ENCODE results near the gene OR2A12. TPM values are rescaled to one million over a fixed set of nuclear protein-coding genes. Genes with fewer than 3 reads are reported as not detected.
"Not testable (repeated sequence)": the region's sequence is repeated elsewhere in the genome, so short reads cannot be mapped to it uniquely, and the experiment has no call there.

Gene OR2A12
- total RNA-seq, 1 donor from 2014 or later = not detected

DNA sequence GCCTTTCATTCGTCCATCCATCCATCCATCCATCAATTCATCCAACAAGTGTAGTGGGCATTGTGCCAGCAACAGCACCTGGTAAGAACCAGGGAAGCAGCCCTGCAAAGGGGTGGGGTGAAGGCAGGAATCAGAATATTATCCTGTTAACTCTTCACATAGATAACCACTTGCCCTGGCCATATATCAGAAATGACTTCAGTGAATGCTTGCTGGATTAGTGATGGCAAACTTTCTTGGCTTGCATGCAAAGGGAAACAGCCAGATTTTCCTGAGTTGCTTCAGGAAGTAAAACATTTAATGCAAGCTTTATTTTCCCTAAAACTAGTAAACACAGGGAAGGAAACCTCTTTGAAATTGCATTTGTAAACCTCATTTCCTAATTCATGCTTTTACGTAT is 36.6 kb upstream of the OR2A12 start:
- H3K4me1 Mint-ChIP-seq (ENCODE audit: unreplicated experiment) = no peaks in the 10 kb centered on the region
- H3K36me3 Mint-ChIP-seq (ENCODE audit: low read depth, unreplicated experiment) = no peaks in the 10 kb centered on the region
- no peak overlapping the region for H3K4me3 Mint-ChIP-seq (ENCODE audit: unreplicated experiment)
- peaks cover 1% of the 10 kb centered on the region for H3K27me3 Mint-ChIP-seq (ENCODE audit: unreplicated experiment)
- H3K27ac Mint-ChIP-seq (ENCODE audit: unreplicated experiment) = no peak overlapping the region
- no peak for DNase-seq (ENCODE audit: low spot score)
- TF ChIP-seq, protein P1, sequence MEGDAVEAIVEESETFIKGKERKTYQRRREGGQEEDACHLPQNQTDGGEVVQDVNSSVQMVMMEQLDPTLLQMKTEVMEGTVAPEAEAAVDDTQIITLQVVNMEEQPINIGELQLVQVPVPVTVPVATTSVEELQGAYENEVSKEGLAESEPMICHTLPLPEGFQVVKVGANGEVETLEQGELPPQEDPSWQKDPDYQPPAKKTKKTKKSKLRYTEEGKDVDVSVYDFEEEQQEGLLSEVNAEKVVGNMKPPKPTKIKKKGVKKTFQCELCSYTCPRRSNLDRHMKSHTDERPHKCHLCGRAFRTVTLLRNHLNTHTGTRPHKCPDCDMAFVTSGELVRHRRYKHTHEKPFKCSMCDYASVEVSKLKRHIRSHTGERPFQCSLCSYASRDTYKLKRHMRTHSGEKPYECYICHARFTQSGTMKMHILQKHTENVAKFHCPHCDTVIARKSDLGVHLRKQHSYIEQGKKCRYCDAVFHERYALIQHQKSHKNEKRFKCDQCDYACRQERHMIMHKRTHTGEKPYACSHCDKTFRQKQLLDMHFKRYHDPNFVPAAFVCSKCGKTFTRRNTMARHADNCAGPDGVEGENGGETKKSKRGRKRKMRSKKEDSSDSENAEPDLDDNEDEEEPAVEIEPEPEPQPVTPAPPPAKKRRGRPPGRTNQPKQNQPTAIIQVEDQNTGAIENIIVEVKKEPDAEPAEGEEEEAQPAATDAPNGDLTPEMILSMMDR (IDR thresholded peaks at IDR 0.05; ENCODE audit: unreplicated experiment) = no peak
- no peaks in the 10 kb centered on the region for H3K9me3 Mint-ChIP-seq (ENCODE audit: unreplicated experiment)

DNA sequence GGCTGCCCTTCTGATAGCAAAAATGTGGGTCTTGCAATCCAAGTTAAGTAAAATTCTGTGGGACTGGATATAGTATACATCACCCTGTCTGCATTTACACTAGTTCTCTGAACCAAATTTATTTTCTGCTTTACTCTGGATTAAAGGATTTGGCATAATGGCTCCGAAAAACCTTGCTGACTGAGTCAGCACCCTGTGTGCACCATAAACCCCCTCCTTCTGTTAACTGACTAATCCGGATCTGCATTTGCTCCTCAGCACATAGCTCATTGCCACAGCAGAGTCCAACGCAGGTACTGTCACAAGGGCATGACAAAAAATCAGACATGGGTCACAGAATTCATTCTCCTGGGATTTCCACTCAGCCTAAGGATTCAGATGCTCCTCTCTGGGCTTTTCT is 36.0 kb upstream of the OR2A12 start:
- H3K4me3 Mint-ChIP-seq (ENCODE audit: unreplicated experiment) = no peak overlapping the region
- no peak overlapping the region for H3K27ac Mint-ChIP-seq (ENCODE audit: unreplicated experiment)
- H3K27me3 Mint-ChIP-seq (ENCODE audit: unreplicated experiment) = peaks cover 1% of the 10 kb centered on the region
- no peaks in the 10 kb centered on the region for H3K9me3 Mint-ChIP-seq (ENCODE audit: unreplicated experiment)
- TF ChIP-seq, protein P1 (IDR thresholded peaks at IDR 0.05; ENCODE audit: unreplicated experiment) = no peak
- DNase-seq (ENCODE audit: low spot score) = no peak
- H3K36me3 Mint-ChIP-seq (ENCODE audit: low read depth, unreplicated experiment) = no peaks in the 10 kb centered on the region
- no peaks in the 10 kb centered on the region for H3K4me1 Mint-ChIP-seq (ENCODE audit: unreplicated experiment)

DNA sequence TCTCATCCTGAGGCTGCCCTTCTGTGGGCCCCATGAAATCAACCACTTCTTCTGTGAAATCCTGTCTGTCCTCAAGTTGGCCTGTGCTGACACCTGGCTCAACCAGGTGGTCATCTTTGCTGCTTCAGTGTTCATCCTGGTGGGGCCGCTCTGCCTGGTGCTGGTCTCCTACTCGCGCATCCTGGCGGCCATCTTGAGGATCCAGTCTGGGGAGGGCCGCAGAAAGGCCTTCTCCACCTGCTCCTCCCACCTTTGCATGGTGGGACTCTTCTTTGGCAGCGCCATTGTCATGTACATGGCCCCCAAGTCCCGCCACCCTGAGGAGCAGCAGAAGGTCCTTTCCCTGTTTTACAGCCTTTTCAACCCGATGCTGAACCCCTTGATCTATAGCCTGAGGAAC is 35.2 kb upstream of the OR2A12 start:
- DNase-seq (ENCODE audit: low spot score); H3K4me1 Mint-ChIP-seq (ENCODE audit: unreplicated experiment); H3K27ac Mint-ChIP-seq (ENCODE audit: unreplicated experiment); H3K9me3 Mint-ChIP-seq (ENCODE audit: unreplicated experiment); H3K36me3 Mint-ChIP-seq (ENCODE audit: low read depth, unreplicated experiment); H3K27me3 Mint-ChIP-seq (ENCODE audit: unreplicated experiment); H3K4me3 Mint-ChIP-seq (ENCODE audit: unreplicated experiment): not testable (repeated sequence)

DNA sequence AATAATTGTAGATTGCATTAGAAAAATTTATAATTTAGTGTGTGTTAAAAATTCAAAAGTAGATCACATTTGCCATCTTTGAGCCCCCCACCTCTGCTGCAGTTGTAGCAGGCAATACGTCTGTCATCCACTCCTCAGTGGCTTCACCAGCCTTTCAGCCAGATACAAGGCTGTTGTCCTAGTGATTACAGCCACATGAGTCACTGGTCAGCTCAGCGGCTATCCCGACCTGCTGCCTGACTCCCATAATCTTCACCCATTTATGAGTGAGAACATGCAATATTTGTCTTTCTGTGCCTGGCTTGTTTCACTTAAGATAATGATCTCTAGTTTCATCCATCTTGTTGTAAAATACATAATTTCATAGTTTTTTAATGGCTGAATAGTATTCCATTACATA is 28.1 kb upstream of the OR2A12 start:
- TF ChIP-seq, protein P1 (IDR thresholded peaks at IDR 0.05; ENCODE audit: unreplicated experiment) = no peak
- Mint-ChIP-seq H3K27ac (ENCODE audit: unreplicated experiment) (no peak overlapping the region), H3K4me3 (ENCODE audit: unreplicated experiment) (no peak overlapping the region), H3K9me3 (ENCODE audit: unreplicated experiment) (no peaks in the 10 kb centered on the region), H3K27me3 (ENCODE audit: unreplicated experiment) (no peaks in the 10 kb centered on the region), H3K36me3 (ENCODE audit: low read depth, unreplicated experiment) (no peaks in the 10 kb centered on the region), H3K4me1 (ENCODE audit: unreplicated experiment) (no peaks in the 10 kb centered on the region)
- no peak for DNase-seq (ENCODE audit: low spot score)

DNA sequence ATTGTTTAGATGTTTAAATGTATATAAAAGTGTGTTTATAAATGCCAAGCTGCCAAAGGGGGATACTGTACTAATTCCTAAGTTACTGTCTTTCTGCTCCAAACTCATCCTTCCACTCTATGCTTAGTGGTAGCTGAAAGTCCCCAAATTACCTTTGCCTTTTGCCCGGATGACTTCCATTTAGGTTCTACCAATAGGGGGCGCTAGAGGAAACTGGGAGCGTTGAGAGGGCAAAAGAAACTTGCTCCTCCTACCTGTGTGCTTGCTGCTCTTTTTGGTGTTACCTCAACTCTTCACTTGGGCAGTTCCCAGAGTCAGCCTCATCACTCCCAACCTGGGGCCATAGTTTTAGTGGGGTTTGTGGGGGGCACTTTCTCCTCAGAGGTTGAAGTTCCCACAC is 22.4 kb upstream of the OR2A12 start:
- TF ChIP-seq, protein P1 (IDR thresholded peaks at IDR 0.05; ENCODE audit: unreplicated experiment) = peak; percentile 71
- Mint-ChIP-seq H3K36me3 (ENCODE audit: low read depth, unreplicated experiment) (no peaks in the 10 kb centered on the region), H3K27me3 (ENCODE audit: unreplicated experiment) (no peaks in the 10 kb centered on the region), H3K4me3 (ENCODE audit: unreplicated experiment) (no peak overlapping the region), H3K27ac (ENCODE audit: unreplicated experiment) (no peak overlapping the region), H3K9me3 (ENCODE audit: unreplicated experiment) (no peaks in the 10 kb centered on the region), H3K4me1 (ENCODE audit: unreplicated experiment) (no peaks in the 10 kb centered on the region)
- DNase-seq (ENCODE audit: low spot score) = no peak

DNA sequence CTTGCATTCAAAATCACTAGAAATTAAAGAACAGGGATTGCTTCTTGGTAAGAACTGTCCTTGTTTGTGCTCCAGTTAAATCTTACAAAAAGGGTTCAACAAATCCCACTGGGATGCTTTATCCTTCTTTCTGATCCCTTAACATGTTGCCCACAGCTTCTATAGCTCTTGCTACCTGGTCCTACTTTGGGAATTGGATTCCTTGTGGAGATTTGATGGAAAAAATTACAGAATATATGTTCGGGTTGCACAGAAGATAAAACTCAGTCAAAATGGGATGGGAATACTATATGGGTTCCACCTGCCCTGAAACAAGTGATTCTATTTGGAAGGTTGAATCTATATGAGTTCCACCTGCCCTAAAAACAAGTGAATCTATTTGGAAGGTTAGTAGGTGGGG is 16.6 kb upstream of the OR2A12 start, which contains the start of gene OR2A25:
Gene OR2A25 (plus strand): TSS at position 301 of the 400 bp plus-strand sequence. CDS start 4,409 bp downstream, outside the sequence.
- DNase-seq (ENCODE audit: low spot score) = no peak
- H3K4me1 Mint-ChIP-seq (ENCODE audit: unreplicated experiment) = no peaks in the 10 kb centered on the region
- no peaks in the 10 kb centered on the region for H3K27me3 Mint-ChIP-seq (ENCODE audit: unreplicated experiment)
- no peak within 1 kb of the TSS for H3K4me3 Mint-ChIP-seq (ENCODE audit: unreplicated experiment)
- no peaks in the 10 kb centered on the region for H3K9me3 Mint-ChIP-seq (ENCODE audit: unreplicated experiment)
- no peak within 1 kb of the TSS for H3K27ac Mint-ChIP-seq (ENCODE audit: unreplicated experiment)
- no peaks in the 10 kb centered on the region for H3K36me3 Mint-ChIP-seq (ENCODE audit: low read depth, unreplicated experiment)
- TF ChIP-seq, protein P1 (IDR thresholded peaks at IDR 0.05; ENCODE audit: unreplicated experiment) = no peak
